ENCODE results near the gene ANO4. TPM values are rescaled to one million over a fixed set of nuclear protein-coding genes. Genes with fewer than 3 reads are reported as not detected.

Gene ANO4
- total RNA-seq, 1 donor from 2014 or later: 0.13 TPM

GRCh38 chr12:101019667-101020066 is 225.1 kb downstream of the ANO4 start:
- Histone ChIP-seq H3K4me3 (ENCODE audit: low read depth, low read length) (no peak overlapping the region), H3K27me3 (ENCODE audit: control insufficient read depth, insufficient read depth, low read length) (no peaks in the 10 kb centered on the region), H3K36me3 (ENCODE audit: control insufficient read depth, insufficient read depth, low read length) (no peaks in the 10 kb centered on the region)
- TF ChIP-seq, protein P1, sequence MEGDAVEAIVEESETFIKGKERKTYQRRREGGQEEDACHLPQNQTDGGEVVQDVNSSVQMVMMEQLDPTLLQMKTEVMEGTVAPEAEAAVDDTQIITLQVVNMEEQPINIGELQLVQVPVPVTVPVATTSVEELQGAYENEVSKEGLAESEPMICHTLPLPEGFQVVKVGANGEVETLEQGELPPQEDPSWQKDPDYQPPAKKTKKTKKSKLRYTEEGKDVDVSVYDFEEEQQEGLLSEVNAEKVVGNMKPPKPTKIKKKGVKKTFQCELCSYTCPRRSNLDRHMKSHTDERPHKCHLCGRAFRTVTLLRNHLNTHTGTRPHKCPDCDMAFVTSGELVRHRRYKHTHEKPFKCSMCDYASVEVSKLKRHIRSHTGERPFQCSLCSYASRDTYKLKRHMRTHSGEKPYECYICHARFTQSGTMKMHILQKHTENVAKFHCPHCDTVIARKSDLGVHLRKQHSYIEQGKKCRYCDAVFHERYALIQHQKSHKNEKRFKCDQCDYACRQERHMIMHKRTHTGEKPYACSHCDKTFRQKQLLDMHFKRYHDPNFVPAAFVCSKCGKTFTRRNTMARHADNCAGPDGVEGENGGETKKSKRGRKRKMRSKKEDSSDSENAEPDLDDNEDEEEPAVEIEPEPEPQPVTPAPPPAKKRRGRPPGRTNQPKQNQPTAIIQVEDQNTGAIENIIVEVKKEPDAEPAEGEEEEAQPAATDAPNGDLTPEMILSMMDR (IDR thresholded peaks at IDR 0.05; ENCODE audit: insufficient read depth, low read length, poor library complexity, severe bottlenecking): no peak
- DNase-seq (ENCODE audit: low read depth): no peak

- TF ChIP-seq, protein P1 (IDR thresholded peaks at IDR 0.05; ENCODE audit: insufficient read depth, low read length, poor library complexity, severe bottlenecking): no peak
- no peaks in the 10 kb centered on the region for H3K36me3 ChIP-seq (ENCODE audit: control insufficient read depth, insufficient read depth, low read length)
- H3K27me3 ChIP-seq (ENCODE audit: control insufficient read depth, insufficient read depth, low read length): no peaks in the 10 kb centered on the region
- DNase-seq (ENCODE audit: low read depth): no peak
- H3K4me3 ChIP-seq (ENCODE audit: low read depth, low read length): no peak overlapping the region
These were observed 226.9 kb downstream of the ANO4 start for GRCh38 chr12:101021442-101021841.

DNA sequence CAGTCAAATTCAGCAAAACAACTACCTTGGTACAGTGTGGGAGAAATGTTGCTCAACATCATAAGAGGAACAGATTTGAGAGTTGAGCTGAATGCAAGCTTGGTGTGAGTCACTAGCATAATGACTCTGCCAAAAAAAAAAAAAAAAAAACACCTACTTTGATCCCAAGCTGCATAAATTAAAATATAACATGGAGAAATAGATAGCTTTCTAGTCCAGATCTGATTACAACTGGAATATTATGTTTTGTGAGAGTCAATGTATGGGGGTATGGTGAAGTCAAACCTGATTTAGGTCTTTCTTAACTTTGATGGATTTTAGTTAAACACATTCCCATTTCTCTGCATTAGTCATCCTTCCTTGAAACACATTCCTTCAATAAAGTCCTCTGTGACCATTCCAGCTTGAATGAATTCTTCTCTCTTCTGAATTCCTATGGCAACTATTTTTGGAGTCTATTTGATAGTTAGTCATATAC is 227.4 kb downstream of the ANO4 start:
- peak; percentile 86 for DNase-seq (ENCODE audit: low read depth)
- Histone ChIP-seq H3K4me3 (ENCODE audit: low read depth, low read length) (no peak overlapping the region), H3K27me3 (ENCODE audit: control insufficient read depth, insufficient read depth, low read length) (no peaks in the 10 kb centered on the region), H3K36me3 (ENCODE audit: control insufficient read depth, insufficient read depth, low read length) (no peaks in the 10 kb centered on the region)
- TF ChIP-seq, protein P1 (IDR thresholded peaks at IDR 0.05; ENCODE audit: insufficient read depth, low read length, poor library complexity, severe bottlenecking): no peak

GRCh38 chr12:101027200-101027599 is 232.6 kb downstream of the ANO4 start:
- Histone ChIP-seq H3K36me3 (ENCODE audit: control insufficient read depth, insufficient read depth, low read length) (no peaks in the 10 kb centered on the region), H3K4me3 (ENCODE audit: low read depth, low read length) (no peak overlapping the region), H3K27me3 (ENCODE audit: control insufficient read depth, insufficient read depth, low read length) (no peaks in the 10 kb centered on the region)
- TF ChIP-seq, protein P1 (IDR thresholded peaks at IDR 0.05; ENCODE audit: insufficient read depth, low read length, poor library complexity, severe bottlenecking): no peak
- no peak for DNase-seq (ENCODE audit: low read depth)

- no peak overlapping the region for H3K4me3 ChIP-seq (ENCODE audit: low read depth, low read length)
- no peaks in the 10 kb centered on the region for H3K27me3 ChIP-seq (ENCODE audit: control insufficient read depth, insufficient read depth, low read length)
- TF ChIP-seq, protein P1 (IDR thresholded peaks at IDR 0.05; ENCODE audit: insufficient read depth, low read length, poor library complexity, severe bottlenecking): no peak
- H3K36me3 ChIP-seq (ENCODE audit: control insufficient read depth, insufficient read depth, low read length): no peaks in the 10 kb centered on the region
- DNase-seq (ENCODE audit: low read depth): no peak
These were observed 233.2 kb downstream of the ANO4 start for GRCh38 chr12:101027816-101028215.

DNA sequence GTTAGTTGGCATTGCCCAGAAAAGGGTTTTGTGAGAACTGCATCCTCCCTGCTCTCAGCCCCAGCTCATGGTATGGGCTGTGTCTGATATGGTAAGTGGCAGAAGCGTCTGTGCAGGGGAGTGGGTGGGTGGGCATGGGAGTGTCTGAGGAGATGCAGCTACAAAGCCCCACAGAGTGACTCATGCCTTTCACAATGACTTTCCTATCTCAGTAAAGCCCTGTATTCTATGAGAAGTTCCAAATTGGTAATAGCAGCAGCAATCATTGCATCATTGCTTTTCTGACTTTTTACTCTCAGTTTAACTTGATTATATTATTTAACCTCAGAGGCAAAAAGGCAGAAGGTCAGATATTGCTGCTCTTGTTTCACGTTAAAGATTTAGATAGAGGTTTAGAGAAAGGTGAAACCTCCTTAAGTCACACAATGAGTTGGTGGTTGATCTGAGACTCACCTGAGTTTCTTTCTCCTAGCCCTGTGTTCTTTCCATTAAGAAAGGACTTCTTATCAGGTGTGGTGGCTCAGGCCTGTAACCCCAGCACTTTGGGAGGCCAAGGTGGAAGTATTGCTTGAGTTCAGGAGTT is 243.8 kb downstream of the ANO4 start:
- DNase-seq (ENCODE audit: low read depth): no peak
- TF ChIP-seq, protein P1 (IDR thresholded peaks at IDR 0.05; ENCODE audit: insufficient read depth, low read length, poor library complexity, severe bottlenecking): no peak
- no peaks in the 10 kb centered on the region for H3K27me3 ChIP-seq (ENCODE audit: control insufficient read depth, insufficient read depth, low read length)
- no peaks in the 10 kb centered on the region for H3K36me3 ChIP-seq (ENCODE audit: control insufficient read depth, insufficient read depth, low read length)
- no peak overlapping the region for H3K4me3 ChIP-seq (ENCODE audit: low read depth, low read length)
